Liver (tissue), 9 donors: Measurements from ENCODE around the gene NPW. TPM values are rescaled to one million over a fixed set of nuclear protein-coding genes. Genes with fewer than 3 reads are reported as not detected.

Source experiments
- DNase-seq: peaks from one replicate; pipeline ENCODE4 v3.0.0-alpha.2; 2017; ENCODE audit warnings: low spot score
- H3K27ac ChIP-seq, 2 donors: one replicate each; pipeline ENCODE4 v1.7.0; 2013; ENCODE audit warnings: inconsistent platforms in 2 of 2, low read length in 2 of 2, control low read depth in 1 of 2, low read depth in 1 of 2, mild to moderate bottlenecking in 1 of 2
- H3K27me3 ChIP-seq, 4 donors: one replicate each; pipeline versions ENCODE4 v1.6.1 to v1.7.0; 2013; ENCODE audit warnings: low read length in 3 of 4, inconsistent platforms in 1 of 4, mild to moderate bottlenecking in 1 of 4, moderate library complexity in 1 of 4; ENCODE audit not compliant: control insufficient read depth in 4 of 4, insufficient read depth in 4 of 4
- H3K36me3 ChIP-seq, 4 donors: one replicate each; pipeline versions ENCODE4 v1.6.1 to v1.7.0; 2013; ENCODE audit warnings: low read length in 3 of 4, mild to moderate bottlenecking in 3 of 4, low read depth in 1 of 4, moderate library complexity in 1 of 4; ENCODE audit not compliant: control insufficient read depth in 4 of 4, insufficient read depth in 3 of 4
- H3K4me1 ChIP-seq, 4 donors: one replicate each; pipeline versions ENCODE4 v1.6.1 to v1.7.0; 2013; ENCODE audit warnings: low read length in 3 of 4, mild to moderate bottlenecking in 3 of 4, moderate library complexity in 1 of 4; ENCODE audit not compliant: control insufficient read depth in 4 of 4, insufficient read depth in 4 of 4
- H3K4me3 ChIP-seq, 3 donors: one replicate each; pipeline versions ENCODE4 v1.6.1 to v1.7.0; 2013; ENCODE audit warnings: low read length in 3 of 3, control low read depth in 1 of 3, low read depth in 1 of 3, mild to moderate bottlenecking in 1 of 3
- H3K9ac ChIP-seq, 2 donors: one replicate each; pipeline ENCODE4 v1.7.0; 2013; ENCODE audit warnings: low read length in 2 of 2, mild to moderate bottlenecking in 2 of 2, moderate library complexity in 2 of 2, control low read depth in 1 of 2, low read depth in 1 of 2
- H3K9me3 ChIP-seq, 4 donors: one replicate each; pipeline versions ENCODE4 v1.6.1 to v1.7.0; 2013; ENCODE audit warnings: low read length in 3 of 4; ENCODE audit not compliant: control insufficient read depth in 4 of 4
- CTCF ChIP-seq: fragments of 150-350 bp; IDR thresholded peaks from 2 replicates; pipeline ENCODE4 v1.5.1; 2017; ENCODE audit warnings: improper control_type of control experiment, low read depth, low read length; ENCODE audit not compliant: missing input control
- EGR1 ChIP-seq, 2 donors: IDR thresholded peaks; 2 replicates each; pipeline ENCODE4 v1.6.1; 2016 to 2018; ENCODE audit warnings: antibody characterized with exemption in 2 of 2, low read depth in 2 of 2
- FOXA1 ChIP-seq: IDR thresholded peaks from 2 replicates; pipeline ENCODE4 v1.6.1; 2016; ENCODE audit warnings: antibody characterized with exemption
- FOXA2 ChIP-seq: IDR thresholded peaks from 2 replicates; pipeline ENCODE4 v1.6.1; 2016; ENCODE audit warnings: antibody characterized with exemption
- HNF4A ChIP-seq, 2 donors: conservative IDR thresholded peaks; 2 replicates each; pipeline ENCODE4 v1.6.1; 2016; ENCODE audit warnings: antibody characterized with exemption in 2 of 2, mild to moderate bottlenecking in 2 of 2
- HNF4G ChIP-seq: IDR thresholded peaks from 2 replicates; pipeline ENCODE4 v1.6.1; 2016; ENCODE audit warnings: antibody characterized with exemption
- JUND ChIP-seq, 2 donors: IDR thresholded peaks; 2 replicates each; pipeline ENCODE4 v1.6.1; 2016; ENCODE audit warnings: antibody characterized with exemption in 2 of 2
- NR2F2 ChIP-seq: IDR thresholded peaks from 2 replicates; pipeline ENCODE4 v1.6.1; 2016; ENCODE audit warnings: antibody characterized with exemption
- RAD21 ChIP-seq, 2 donors: IDR thresholded peaks; 2 replicates each; pipeline ENCODE4 v1.6.1; 2016; ENCODE audit warnings: antibody characterized with exemption in 2 of 2, mild to moderate bottlenecking in 2 of 2
- REST ChIP-seq: IDR thresholded peaks from 2 replicates; pipeline ENCODE4 v1.6.1; 2016; ENCODE audit warnings: antibody characterized with exemption, mild to moderate bottlenecking
- RXRA ChIP-seq, 2 donors: IDR thresholded peaks; 2 replicates each; pipeline ENCODE4 v1.6.1; 2017 to 2018; ENCODE audit warnings: antibody characterized with exemption in 2 of 2, mild to moderate bottlenecking in 1 of 2
- SP1 ChIP-seq: IDR thresholded peaks from 2 replicates; pipeline ENCODE4 v1.6.1; 2018; ENCODE audit warnings: antibody characterized with exemption, mild to moderate bottlenecking
- TAF1 ChIP-seq: conservative IDR thresholded peaks from 2 replicates; pipeline ENCODE4 v1.6.1; 2016; ENCODE audit warnings: antibody characterized with exemption, mild to moderate bottlenecking
- YY1 ChIP-seq: IDR thresholded peaks from 2 replicates; pipeline ENCODE4 v1.6.1; 2016; ENCODE audit warnings: antibody characterized with exemption, mild to moderate bottlenecking
- WGBS: extraction: QIAGEN DNeasy Blood & Tissue Kit; methylation state at CpG from one replicate; pipeline ENCODE4 v1.1.7; 2013; 5-methylcytosine and 5-hydroxymethylcytosine counted together
- polyA plus RNA-seq, 2 donors: library from polyadenylated mRNA; stranded (reverse) in 1 of 2; unstranded in 1 of 2; fragments of 200-250 nt in 1 of 2; fragments of >200 nt in 1 of 2; fragmentation: Nextera tagmentation in 1 of 2; extraction: Ambion mirVana in 1 of 2; gene quantifications; one replicate each; pipeline versions ENCODE4 v1.2.1 to v1.2.3, GENCODE V29; 2013 to 2015
- total RNA-seq, 2 donors: library from RNA; depleted of rRNA; stranded (reverse); fragments of >200 nt; gene quantifications; one replicate each; pipeline ENCODE4 v1.2.3, GENCODE V29; 2014
- TF ChIP-seq, protein P1 (sequence below): IDR thresholded peaks from 2 replicates; pipeline ENCODE4 v1.6.1; 2016; ENCODE audit warnings: antibody characterized with exemption
- TF ChIP-seq, protein P2 (sequence below): IDR thresholded peaks from 2 replicates; pipeline ENCODE4 v1.6.1; 2016; ENCODE audit warnings: antibody characterized with exemption
- donor health status: healthy.
- donor health status: healthy.
- donor health status: healthy.
- donor health status: healthy.
- donor health status: healthy.

NPW gene
- total and polyA plus RNA-seq, 4 donors = 1.3 to 20.6 (median 9.1) TPM

GRCh38 chr16:1982013-1982433, 37.6 kb upstream of the NPW start:
- Histone ChIP-seq H3K4me3 (no peak overlapping the region), H3K4me1 (peaks cover 5 to 31% (median 17%) of the 10 kb centered on the region in 4 donors), H3K36me3 (peaks cover 0 to 30% (median 3%) of the 10 kb centered on the region in 4 donors), H3K9ac (no peak overlapping the region), H3K27ac (no peak overlapping the region), H3K27me3 (no peaks in the 10 kb centered on the region), H3K9me3 (no peaks in the 10 kb centered on the region)
- no peak for DNase-seq
- 62% methylated on average over 5 of the region's 5 CpGs for WGBS
- TF ChIP-seq HNF4A (conservative IDR thresholded peaks at IDR 0.05) (no peak), FOXA2 (no peak), EGR1 (IDR thresholded peaks at IDR 0.05; ENCODE audit: low read depth in 2 of 2) (no peak), YY1 (no peak), RAD21 (IDR thresholded peaks at IDR 0.05) (no peak), REST (no peak)

GRCh38 chr16:1982991-1983543, 36.5 kb upstream of the NPW start:
- Histone ChIP-seq H3K9me3 (no peaks in the 10 kb centered on the region), H3K27ac (peak overlapping the region; percentile 83 to 87), H3K27me3 (no peaks in the 10 kb centered on the region), H3K9ac (no peak overlapping the region), H3K4me1 (peaks cover 5 to 31% (median 17%) of the 10 kb centered on the region in 4 donors), H3K36me3 (peaks cover 0 to 22% (median under 1%) of the 10 kb centered on the region in 4 donors), H3K4me3 (peak overlapping the region in 2 of 3 donors; percentile 39 to 90)
- TF ChIP-seq YY1 (no peak), FOXA2 (no peak), HNF4G (no peak), HNF4A (conservative IDR thresholded peaks at IDR 0.05) (no peak), TAF1 (no peak), EGR1 (IDR thresholded peaks at IDR 0.05; ENCODE audit: low read depth in 2 of 2) (no peak), JUND (IDR thresholded peaks at IDR 0.05) (no peak), SP1 (no peak), RAD21 (IDR thresholded peaks at IDR 0.05) (no peak), REST (no peak), CTCF (no peak), RXRA (IDR thresholded peaks at IDR 0.05) (no peak), NR2F2 (no peak), FOXA1 (no peak)
- TF ChIP-seq, protein P1, sequence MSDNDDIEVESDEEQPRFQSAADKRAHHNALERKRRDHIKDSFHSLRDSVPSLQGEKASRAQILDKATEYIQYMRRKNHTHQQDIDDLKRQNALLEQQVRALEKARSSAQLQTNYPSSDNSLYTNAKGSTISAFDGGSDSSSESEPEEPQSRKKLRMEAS = no peak
- TF ChIP-seq, protein P2, sequence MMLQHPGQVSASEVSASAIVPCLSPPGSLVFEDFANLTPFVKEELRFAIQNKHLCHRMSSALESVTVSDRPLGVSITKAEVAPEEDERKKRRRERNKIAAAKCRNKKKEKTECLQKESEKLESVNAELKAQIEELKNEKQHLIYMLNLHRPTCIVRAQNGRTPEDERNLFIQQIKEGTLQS = no peak
- WGBS = 40% methylated on average over 19 of the region's 19 CpGs
- DNase-seq = no peak
